ENCODE results near the gene GAB4.

DNA sequence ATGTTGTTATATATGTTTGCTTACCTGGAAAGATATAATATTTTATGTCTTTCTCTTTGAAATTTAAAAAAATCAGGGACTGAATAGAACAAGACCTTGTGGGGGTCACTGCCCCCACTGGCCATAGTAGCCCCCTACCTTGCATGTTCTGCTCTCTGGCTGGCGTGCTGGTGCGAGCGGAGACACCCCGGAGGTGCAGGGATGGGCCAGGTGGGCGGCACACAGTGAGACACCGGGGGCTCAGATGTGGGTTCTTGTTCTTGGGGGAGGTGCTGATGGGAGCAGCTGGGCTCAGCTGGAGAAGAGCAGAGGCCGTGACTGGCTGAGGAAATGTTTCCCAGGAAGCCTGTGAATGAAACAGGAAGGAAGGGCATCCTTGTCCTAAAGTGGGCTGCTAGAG, 20.2 kb downstream of the GAB4 start:
- TF ChIP-seq RAD21 (IDR thresholded peaks at IDR 0.05) (no peak), EGR1 (IDR thresholded peaks at IDR 0.05; ENCODE audit: low read depth in 2 of 2) (no peak), CTCF (IDR thresholded peaks at IDR 0.05; ENCODE audit: low read depth, low read length, missing input control) (no peak), GABPA (IDR thresholded peaks at IDR 0.05 in 1 of 2, conservative IDR thresholded peaks at IDR 0.05 in 1 of 2) (no peak), JUND (IDR thresholded peaks at IDR 0.05) (no peak), TAF1 (conservative IDR thresholded peaks at IDR 0.05) (no peak)
- TF ChIP-seq, protein P1, sequence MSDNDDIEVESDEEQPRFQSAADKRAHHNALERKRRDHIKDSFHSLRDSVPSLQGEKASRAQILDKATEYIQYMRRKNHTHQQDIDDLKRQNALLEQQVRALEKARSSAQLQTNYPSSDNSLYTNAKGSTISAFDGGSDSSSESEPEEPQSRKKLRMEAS (IDR thresholded peaks at IDR 0.05), result no peak

All from liver (tissue), 3 donors.